HG02852 (cell line): ENCODE data around the gene DYNC2I2.
"Not testable (repeated sequence)": the region's sequence is repeated elsewhere in the genome, so short reads cannot be mapped to it uniquely, and the experiment has no call there.

Experiments
- ATAC-seq: cut with Tn5 transposase; IDR thresholded peaks from one replicate; pipeline ENCODE4 v1.9.1; 2021; ENCODE audit warnings: mild to moderate bottlenecking, moderate library complexity; ENCODE audit not compliant: unreplicated experiment

The DYNC2I2 gene

DNA sequence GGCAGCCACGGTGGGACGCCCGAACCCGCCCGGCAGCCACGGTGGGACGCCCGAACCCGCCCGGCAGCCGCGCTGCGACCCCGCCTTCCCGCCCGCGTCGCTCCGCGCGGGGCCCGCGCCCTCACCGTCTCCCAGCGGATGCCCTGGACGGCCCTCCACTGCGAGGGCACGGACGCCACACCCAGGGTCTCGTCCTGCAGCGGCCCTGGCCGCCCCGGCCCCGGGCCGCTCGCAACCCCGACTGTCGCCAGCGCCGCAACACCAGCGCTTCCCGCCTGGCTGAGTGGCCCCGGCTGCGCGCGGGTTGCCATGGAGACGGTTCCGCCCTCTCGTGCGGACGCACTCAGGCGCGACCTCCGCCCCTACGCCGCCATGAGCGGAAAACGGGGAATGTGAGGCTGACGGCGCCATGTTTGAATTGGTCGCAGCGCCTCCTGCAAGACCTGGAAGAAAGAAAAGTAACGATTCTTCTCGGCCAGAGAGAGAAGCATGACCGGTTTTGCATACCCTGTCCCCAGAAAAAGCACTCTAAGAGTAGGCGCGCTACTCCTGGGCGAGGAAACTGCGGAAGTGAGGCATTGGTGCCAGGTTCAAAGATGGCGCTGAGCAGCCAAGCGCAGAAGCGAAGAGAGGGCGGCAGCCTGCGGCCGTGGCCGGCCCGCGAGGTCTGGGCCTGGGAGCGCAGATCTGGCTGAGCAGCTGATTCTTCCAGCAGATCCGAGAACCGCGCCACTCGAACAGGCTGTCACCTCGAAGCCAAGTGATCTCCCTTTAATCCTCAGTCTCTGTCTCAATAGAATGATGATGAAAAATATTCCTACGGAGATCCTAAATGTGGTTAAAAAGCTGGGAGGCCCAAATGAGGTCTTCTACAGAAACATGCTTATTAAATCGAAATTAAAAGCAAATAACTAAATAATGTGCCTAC, at the start of gene DYNC2I2:
Gene DYNC2I2, minus strand, starts transcription at position 432 of the 928 bp plus-strand sequence. Its CDS starts 121 bp downstream, at position 311.
- peak; percentile 63 for ATAC-seq

GRCh38 chr9:128706045-128706444, 49.4 kb upstream of the DYNC2I2 start:
- ATAC-seq: no peak

- ATAC-seq: no peak
Observed at GRCh38 chr9:128705051-128705965, 48.7 kb upstream of the DYNC2I2 start.

- no peak for ATAC-seq
Observed at GRCh38 chr9:128704356-128704670, 47.7 kb upstream of the DYNC2I2 start.

DNA sequence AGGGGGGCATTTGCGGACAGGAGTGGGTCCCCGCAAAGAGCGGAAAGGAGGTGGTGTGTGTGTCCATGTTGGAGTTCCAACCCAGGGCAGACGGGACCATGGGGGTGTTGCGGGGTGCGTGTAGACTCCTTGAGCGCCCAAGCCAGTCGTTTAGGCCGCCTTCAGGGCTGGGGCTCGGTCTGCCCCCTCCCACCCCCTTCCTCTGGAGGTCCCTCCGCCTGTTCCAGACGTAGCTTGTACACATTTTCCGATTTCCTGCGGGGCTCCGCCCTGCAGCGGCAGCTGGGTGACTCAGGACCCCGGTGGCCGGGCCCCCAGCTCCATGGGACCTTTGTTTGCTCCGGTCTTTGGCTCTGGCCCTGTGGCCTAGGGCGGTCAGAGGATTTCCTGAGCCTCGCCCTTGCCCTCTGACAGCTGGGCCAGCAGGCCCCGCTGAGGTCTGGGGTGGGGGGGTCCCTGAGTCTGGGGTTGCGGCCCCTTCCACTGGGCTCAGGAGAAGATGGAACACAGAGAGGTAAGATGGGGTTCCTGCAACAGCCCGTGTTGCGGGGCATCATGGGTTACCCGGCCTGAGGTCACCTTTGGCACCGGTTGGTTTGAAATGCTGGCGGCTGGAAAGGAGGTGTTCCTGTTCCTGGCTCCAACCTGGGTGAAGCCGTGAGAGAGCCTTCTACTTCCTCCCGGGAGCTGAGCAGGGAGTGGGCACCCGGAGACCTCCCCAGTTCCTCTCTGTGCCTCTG, 47.1 kb upstream of the DYNC2I2 start:
- no peak for ATAC-seq

GRCh38 chr9:128702949-128703615, 46.4 kb upstream of the DYNC2I2 start:
- peak; percentile 12 for ATAC-seq

DNA sequence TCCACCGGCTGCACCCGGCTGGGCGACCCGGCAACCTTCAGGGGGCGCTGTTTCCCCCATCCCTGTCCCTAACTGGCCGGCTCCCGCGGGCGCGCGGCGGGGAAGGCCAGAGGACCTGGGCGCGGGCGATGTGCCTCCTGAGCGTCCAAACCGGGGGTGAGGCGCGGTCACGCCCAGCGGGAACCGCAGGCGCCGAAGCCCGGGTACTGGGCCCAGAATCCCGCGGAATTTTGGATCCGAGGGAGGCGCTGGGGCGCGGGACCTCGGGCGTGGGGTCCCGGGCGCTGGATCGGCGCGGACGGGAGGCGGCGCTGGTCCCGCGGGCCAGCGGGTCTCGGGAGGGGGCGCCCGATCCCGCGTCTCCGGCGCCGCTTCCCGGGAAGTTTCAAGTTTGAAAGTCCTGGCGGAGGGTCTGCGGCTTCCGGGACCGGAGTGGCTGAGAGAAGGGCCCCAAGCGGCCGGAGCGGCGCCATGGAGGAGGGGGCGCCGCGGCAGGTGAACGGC, 45.9 kb upstream of the DYNC2I2 start, which contains the start of gene PKN3:
Gene PKN3, plus strand, starts transcription at position 59 of the 504 bp plus-strand sequence. Its CDS starts 413 bp downstream, at position 472.
- peak; percentile 74 for ATAC-seq

GRCh38 chr9:128701227-128701854, 44.7 kb upstream of the DYNC2I2 start:
- no peak for ATAC-seq

DNA sequence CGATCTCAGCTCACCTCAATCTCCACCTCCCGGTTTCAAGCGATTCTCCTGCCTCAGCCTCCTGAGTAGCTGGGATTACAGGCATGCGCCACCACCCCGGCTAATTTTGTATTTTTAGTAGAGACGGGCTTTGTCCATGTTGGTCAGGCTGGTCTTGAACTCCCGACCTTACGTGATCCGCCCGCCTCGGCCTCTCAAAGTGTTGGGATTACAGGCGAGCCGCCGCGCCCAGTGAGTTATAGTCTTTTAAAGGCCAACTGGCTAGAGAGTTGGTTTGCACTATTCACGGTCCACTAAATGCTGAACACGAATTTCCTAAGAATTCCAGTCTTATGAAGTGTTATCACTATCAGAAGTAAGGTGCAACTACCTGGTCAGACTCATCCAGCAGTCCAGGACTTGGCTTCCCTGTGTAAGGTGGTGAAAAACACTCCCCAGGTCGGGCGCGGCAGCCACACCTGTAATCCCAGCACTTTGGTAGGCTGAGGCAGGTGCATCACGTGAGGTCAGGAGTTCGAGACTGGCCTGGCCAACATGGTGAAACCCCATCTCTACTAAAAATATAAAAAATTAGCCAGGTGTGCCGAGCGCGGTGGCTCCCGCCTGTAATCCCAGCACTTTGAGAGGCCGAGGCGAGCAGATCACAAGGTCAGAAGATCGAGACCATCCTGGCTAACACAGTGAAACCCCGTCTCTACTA, 42.6 kb upstream of the DYNC2I2 start:
- not testable (repeated sequence) for ATAC-seq

DNA sequence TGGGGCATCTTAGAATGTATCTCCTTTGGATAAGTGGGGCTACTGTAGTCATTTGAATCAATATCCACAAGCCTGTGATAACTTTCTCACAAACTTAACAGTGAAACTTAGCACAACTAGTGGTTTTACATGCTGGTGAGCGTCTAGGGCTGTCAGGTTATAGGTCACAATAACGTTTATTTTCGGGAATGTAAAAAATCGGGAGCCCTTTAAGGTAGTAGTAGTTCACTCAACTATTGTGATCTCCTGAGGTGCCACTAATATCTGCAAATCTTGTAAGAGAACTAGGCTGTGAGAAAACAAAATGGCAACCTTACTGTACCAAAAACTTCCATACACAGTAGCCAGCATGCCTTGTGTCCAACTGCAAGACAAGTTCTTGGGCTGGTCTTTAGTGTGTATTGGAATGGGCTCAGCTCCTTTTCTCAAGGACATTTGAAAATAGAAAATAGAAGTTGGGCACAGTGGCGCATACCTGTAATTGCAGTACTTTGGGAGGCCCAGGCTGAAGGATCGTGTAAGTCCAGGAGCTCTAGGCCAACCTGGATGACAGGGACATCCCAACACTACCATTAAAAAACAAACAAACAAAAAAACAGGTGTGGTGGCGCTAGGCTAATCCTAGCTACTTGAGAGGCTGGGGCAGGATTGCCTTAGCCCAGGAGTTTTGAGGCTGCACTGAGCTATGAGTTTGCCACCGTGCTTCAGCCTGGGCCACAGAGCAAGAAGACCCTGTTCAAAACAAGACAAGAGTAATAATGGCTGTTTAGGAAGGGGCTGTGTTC, 40.5 kb upstream of the DYNC2I2 start:
- no peak for ATAC-seq

- no peak for ATAC-seq
Observed at GRCh38 chr9:128694344-128694743, 37.7 kb upstream of the DYNC2I2 start.

DNA sequence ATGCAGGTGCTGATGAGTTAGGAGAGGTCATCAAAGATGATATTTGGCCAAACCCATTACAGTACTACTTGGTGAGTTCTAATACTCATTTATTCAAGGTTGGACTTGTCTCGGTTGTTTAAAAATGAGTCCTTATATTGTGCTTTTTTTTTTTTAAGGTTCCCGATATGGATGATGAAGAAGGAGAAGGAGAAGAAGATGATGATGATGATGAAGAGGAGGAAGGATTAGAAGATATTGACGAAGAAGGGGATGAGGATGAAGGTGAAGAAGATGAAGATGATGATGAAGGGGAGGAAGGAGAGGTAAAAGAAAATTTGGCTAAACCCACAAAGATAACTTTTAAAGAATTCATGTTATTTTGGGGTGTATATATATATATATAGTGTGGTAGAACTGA, 37.1 kb upstream of the DYNC2I2 start:
- not testable (repeated sequence) for ATAC-seq

- no peak for ATAC-seq
Observed at GRCh38 chr9:128690684-128691034, 34.0 kb upstream of the DYNC2I2 start.

DNA sequence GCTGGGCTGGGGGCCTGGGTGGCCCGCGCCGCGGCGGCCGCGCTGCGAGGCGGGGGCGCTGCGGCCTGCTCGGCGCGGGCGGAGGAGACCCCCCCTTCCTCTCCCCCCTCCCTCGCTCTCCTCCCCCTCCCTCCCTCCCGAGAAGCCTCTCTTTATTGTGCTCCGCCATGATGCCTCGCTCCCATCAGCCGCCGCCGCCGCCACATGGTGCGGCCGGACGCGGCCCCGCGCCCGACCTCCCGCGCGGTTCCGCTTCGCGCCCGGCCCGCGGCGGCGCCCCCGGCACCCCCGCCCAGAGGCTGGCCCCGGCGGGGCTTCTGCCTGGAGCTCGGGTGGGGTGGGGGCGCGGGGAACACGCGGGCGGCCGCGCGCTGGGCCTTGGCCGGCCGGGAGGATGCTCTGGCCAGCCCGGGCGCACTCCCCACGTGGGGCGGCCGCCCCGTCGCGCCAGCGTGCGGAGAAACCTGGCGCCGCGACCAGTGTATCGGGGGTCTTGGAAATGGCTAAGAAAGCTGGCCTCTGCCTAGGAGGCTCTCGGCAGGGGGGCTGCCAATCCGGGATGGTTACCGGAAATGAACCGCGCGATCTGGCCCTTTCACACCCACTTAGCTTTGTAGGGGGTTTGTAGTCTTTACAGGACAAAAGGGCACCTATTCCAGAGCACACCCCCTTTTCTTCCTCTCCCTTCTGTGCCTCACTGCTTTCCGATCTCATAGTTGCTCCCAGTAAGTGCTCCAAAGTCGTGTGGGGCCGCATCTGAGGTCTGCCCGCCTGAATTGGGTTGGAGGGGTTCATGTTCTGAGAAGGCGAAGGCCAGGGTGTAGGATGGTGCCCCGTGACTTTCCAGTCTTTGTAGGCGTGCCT, 33.4 kb upstream of the DYNC2I2 start:
- ATAC-seq: no peak

DNA sequence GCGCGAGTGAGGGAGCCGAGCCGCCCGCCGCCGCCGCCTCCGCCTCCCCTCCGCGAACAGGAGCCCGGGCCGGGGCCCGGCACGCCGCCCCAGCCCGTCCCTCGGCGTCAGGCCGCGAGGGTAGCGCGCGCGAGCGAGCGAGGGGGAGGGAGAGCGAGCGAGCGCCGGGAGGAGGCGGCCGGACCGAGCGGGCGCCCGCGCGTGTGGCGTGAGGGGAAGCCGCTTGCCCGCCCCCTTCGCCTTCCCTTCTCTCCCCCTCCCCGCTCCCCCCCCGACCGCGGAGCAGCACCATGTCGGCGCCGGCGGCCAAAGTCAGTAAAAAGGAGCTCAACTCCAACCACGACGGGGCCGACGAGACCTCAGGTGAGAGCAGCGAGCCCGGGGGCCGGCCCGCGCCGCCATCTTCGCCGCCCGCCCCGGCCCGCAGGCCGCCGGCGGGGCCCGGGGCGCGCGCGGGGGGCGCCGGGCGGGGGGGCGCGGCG, 32.7 kb upstream of the DYNC2I2 start:
- peak; percentile 20 for ATAC-seq

DNA sequence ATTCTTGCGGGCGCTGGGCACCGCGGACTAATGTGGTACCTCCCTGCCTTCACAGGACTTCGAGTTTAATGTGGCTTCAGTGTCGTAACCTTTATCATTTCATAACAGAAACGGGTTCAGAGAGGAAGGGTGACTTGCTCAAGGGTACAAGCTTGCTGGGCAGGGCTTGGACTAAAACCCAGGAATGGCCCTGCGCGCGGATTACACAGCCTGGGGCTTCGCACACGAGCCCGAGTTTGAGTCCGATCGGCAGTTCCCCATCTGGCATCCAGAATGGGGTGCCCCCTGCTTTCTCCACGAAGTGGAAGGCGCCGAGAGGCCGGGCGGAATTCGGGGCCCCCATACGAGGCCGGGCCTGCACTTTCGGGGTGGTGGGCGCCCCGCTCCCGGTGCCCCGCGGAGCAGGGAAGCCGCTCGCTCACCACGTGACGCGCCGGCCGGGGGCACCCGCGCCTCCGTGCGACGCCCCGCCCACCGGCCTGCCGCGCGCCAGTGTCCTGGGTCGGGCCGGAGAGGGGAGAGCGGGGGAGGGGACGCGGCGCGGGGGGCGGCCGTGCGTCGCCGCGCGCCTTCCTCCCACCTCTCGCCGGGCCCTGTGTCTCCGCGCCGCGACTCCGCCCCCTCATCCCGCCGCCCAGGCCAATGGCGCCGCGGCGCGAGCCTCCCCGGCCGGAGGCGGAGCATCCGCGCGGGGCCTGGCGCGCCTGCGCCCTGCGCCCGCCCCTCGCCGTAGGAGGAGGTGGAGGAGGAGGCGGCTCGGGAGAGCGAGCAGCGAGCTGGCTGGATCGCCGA, 32.0 kb upstream of the DYNC2I2 start, which contains the start of gene SET:
Gene SET, plus strand, starts transcription at position 722 of the 792 bp plus-strand sequence. CDS start 361 bp downstream, outside the sequence.
- peak; percentile 69 for ATAC-seq
